IPS-NIHi11 (cell line): Measurements from ENCODE around the gene DEFB126.
"Not testable (repeated sequence)": the region's sequence is repeated elsewhere in the genome, so short reads cannot be mapped to it uniquely, and the experiment has no call there.

Source experiments
- DNase-seq: peaks from one replicate; pipeline ENCODE4 v3.0.0; 2012; ENCODE audit warnings: mixed read lengths, low spot score

Gene DEFB126, protein sequence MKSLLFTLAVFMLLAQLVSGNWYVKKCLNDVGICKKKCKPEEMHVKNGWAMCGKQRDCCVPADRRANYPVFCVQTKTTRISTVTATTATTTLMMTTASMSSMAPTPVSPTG

DNA sequence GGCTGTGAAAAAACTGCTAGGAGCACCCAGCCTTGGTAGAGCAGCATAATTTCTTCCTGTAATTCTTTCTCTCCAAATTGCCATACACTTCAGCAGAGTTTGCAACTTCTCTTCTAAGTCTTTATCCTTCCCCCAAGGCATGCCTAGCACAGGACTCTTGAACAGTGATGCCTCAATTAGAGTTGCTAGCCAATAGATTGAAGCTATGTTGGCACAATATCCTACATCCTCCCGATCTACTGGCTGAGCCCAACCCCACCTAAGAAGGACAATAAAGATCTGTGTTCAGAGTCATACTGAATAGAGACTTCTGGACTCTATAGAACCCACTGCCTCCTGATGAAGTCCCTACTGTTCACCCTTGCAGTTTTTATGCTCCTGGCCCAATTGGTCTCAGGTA, at the start of gene DEFB126:
Gene DEFB126 (plus strand): TSS at position 301 of the 400 bp plus-strand sequence. CDS start 39 bp downstream, at position 340.
- no peak for DNase-seq

- DNase-seq, result no peak
Measured at GRCh38 chr20:93641-94040, 48.7 kb upstream of the DEFB126 start.

- DNase-seq, result no peak
Measured at GRCh38 chr20:95215-95614, 47.2 kb upstream of the DEFB126 start.

DNA sequence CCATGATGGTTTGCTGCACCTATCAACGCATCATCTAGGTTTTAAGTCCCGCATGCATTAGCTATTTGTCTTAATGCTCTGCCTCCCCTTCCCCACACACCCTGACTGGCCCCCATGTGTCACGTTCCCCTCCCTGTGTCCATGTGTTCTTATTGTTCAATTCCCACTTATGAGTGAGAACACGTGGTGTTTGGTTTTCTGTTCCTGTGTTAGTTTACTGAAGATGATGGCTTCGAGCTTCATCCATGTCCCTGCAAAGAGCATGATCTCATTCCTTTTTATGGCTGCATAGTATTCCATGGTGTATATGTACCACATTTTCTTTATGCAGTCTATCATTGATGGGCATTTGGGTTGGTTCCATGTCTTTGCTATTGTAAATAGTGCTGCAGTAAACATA, 44.7 kb upstream of the DEFB126 start:
- not testable (repeated sequence) for DNase-seq

- DNase-seq, result no peak
Measured at GRCh38 chr20:101975-102374, 40.4 kb upstream of the DEFB126 start.

DNA sequence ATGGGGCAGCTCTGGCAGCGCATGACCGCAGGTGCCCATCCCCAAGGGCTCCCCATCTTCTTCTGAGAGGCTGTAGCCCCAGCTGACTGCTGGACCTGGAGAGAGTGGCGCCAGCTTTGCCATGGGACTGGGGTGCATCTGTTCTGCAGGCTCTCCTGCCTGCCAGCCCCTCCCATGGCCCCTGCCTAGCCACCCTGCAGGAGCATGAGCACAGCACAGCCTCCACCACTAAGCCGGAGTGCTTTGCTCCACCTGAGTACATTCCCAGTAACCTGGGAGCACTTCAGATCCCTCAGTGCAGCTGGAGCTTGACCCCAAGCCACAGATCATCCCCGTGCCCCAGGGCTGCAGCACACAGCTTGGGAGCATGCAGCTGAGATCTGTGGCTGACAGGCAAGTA, 38.9 kb upstream of the DEFB126 start:
- DNase-seq, result no peak

- DNase-seq, result no peak
Measured at GRCh38 chr20:112396-112795, 30.0 kb upstream of the DEFB126 start.

GRCh38 chr20:117518-117917, 24.9 kb upstream of the DEFB126 start:
- DNase-seq, result no peak

DNA sequence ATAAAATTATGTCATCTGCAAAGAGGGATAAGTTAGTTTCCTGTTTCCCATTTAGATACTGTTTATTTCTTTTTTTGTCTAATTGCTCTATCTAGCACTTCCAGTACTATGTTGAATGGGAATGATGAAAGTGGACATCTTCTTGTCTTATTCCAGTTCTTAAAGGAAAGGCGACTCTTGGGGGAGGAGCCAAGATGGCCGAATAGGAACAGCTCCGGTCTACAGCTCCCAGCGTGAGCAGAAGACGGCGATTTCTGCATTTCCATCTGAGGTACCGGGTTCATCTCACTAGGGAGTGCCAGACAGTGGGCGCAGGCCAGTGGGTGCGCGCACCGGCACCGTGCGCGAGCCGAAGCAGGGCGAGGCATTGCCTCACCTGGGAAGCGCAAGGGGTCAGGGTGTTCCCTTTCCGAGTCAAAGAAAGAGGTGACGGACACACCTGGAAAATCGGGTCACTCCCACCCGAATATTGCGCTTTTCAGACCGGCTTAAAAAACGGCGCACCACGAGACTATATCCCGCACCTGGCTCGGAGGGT, 12.5 kb upstream of the DEFB126 start:
- DNase-seq, result not testable (repeated sequence)

- DNase-seq, result no peak
Measured at GRCh38 chr20:137668-138490, 4.5 kb upstream of the DEFB126 start.

GRCh38 chr20:145877-146276, 3.5 kb downstream of the DEFB126 start:
- DNase-seq, result no peak

GRCh38 chr20:152131-152530, 9.7 kb downstream of the DEFB126 start:
- DNase-seq, result no peak

DNA sequence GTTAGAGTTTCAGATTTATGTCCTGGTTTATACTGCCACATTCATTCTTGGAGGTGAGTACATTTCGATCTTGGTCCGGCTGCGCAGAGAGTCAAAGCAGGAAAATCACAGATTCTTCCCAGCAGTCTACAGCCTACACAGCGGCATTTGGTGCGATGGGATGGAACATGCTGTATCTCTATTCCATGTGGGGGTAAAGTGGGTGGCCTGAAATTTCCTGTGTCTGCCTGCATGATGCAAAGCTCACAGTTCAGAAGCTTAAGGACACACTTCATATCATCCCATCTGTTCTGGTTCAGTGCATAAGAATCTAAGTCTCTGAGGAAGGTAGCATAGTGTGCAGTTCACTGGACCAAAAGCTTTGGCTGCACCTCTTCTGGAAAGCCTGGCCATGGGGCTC, 14.8 kb downstream of the DEFB126 start, which contains the start of gene DEFB127:
Gene DEFB127 (plus strand): TSS at position 301 of the 400 bp plus-strand sequence. CDS start 91 bp downstream, at position 392.
- no peak for DNase-seq

DNA sequence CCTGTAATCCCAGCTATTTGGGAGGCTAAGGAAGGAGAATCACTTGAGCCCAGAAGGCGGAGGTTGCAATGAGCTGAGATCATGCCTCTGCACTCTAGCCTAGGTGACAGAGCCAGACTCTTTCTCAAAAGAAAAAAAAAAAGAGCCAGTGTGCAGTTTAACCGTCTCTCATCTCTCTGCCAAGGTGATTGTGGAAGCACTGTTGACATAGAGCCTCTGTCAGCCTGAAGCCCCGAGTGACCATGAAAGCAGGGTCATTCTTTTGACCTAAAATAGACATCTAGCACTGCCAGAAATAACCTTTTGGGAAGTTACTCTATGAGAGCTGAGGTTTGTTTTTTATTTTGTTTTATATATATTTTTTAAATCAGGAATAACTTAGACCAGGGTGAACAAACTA, 22.2 kb downstream of the DEFB126 start:
- no peak for DNase-seq

GRCh38 chr20:168876-169275, 26.5 kb downstream of the DEFB126 start:
- no peak for DNase-seq

- no peak for DNase-seq
Measured at GRCh38 chr20:184288-184687, 41.9 kb downstream of the DEFB126 start.

GRCh38 chr20:187733-188132, 45.3 kb downstream of the DEFB126 start:
- no peak for DNase-seq

- no peak for DNase-seq
Measured at GRCh38 chr20:189611-190010, 47.2 kb downstream of the DEFB126 start, which contains the start of gene DEFB128. Gene DEFB128 (minus strand): TSS chr20:189711. CDS start chr20:189623, 88 bp downstream.
